HG02885 (cell line): ENCODE measurements around the gene RERE.
"Not testable (repeated sequence)": the region's sequence is repeated elsewhere in the genome, so short reads cannot be mapped to it uniquely, and the experiment has no call there.

Source experiments
- ATAC-seq: cut with Tn5 transposase; IDR thresholded peaks from one replicate; pipeline ENCODE4 v1.9.1; 2021; ENCODE audit warnings: mild to moderate bottlenecking; ENCODE audit not compliant: unreplicated experiment, poor library complexity

RERE gene

GRCh38 chr1:8625981-8626898 lies 191.2 kb downstream of the RERE start:
- ATAC-seq: no peak

GRCh38 chr1:8625491-8625890 lies 191.9 kb downstream of the RERE start:
- ATAC-seq: no peak

GRCh38 chr1:8623651-8624192 lies 193.7 kb downstream of the RERE start:
- not testable (repeated sequence) for ATAC-seq

- ATAC-seq: not testable (repeated sequence)
Measured at GRCh38 chr1:8621785-8622348, 195.6 kb downstream of the RERE start.

- ATAC-seq: not testable (repeated sequence)
Measured at GRCh38 chr1:8621034-8621582, 196.3 kb downstream of the RERE start.

- ATAC-seq: not testable (repeated sequence)
Measured at GRCh38 chr1:8619917-8620502, 197.4 kb downstream of the RERE start.

GRCh38 chr1:8619419-8619818 lies 198.0 kb downstream of the RERE start:
- ATAC-seq: not testable (repeated sequence)

- not testable (repeated sequence) for ATAC-seq
Measured at GRCh38 chr1:8616791-8617190, 200.6 kb downstream of the RERE start.

GRCh38 chr1:8611634-8612515 lies 205.6 kb downstream of the RERE start:
- ATAC-seq: not testable (repeated sequence)

GRCh38 chr1:8607906-8608305 lies 209.5 kb downstream of the RERE start:
- ATAC-seq: no peak

GRCh38 chr1:8604041-8604945 lies 213.1 kb downstream of the RERE start:
- no peak for ATAC-seq

- no peak for ATAC-seq
Measured at GRCh38 chr1:8603220-8603616, 214.2 kb downstream of the RERE start.

GRCh38 chr1:8602471-8603219 lies 214.8 kb downstream of the RERE start:
- ATAC-seq: no peak

GRCh38 chr1:8600336-8600735 lies 217.1 kb downstream of the RERE start:
- no peak for ATAC-seq

- no peak for ATAC-seq
Measured at GRCh38 chr1:8599646-8600212, 217.7 kb downstream of the RERE start.

GRCh38 chr1:8598783-8599182 lies 218.7 kb downstream of the RERE start:
- ATAC-seq: no peak

GRCh38 chr1:8598060-8598724 lies 219.2 kb downstream of the RERE start:
- no peak for ATAC-seq
